Activated CD8-positive, alpha-beta memory T cell treated with anti-CD3 and anti-CD28 coated beads for 24 hours (primary cell): ENCODE results near the gene POLDIP2.

Source experiments
- DNase-seq: peaks from one replicate; pipeline ENCODE4 v3.0.0-alpha.2; 2020

Gene POLDIP2

GRCh38 chr17:28306954-28307401, 50.3 kb downstream of the POLDIP2 start:
- DNase-seq: no peak

GRCh38 chr17:28298449-28298848, 58.9 kb downstream of the POLDIP2 start:
- DNase-seq: no peak
